ENCODE results near the gene ANK2.

DNA sequence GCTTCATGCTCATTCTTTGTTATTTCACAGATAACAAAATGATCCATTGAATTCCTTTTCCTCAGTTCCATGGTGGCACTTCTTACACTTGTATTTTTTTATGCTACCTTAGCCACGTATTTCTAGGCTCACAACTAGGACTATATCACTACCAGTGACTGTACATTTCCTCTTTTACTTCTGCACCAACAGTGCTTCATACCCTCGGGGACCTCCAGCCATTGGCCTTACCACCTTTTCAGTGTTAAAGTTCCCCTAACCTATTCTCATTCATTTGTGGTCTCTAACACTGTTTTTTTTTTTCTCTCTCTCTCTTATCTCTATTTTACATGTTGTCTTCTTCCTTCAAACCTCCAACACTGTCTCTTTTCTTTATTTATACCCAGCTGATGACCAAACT, 315.9 kb downstream of the ANK2 start:
- no peak for TF ChIP-seq POLR2A (IDR thresholded peaks at IDR 0.05)
- no peak for TF ChIP-seq CTCF (IDR thresholded peaks at IDR 0.05)
